Body of pancreas (tissue), 4 donors: Measurements from ENCODE around the gene CCDC91. TPM values are rescaled to one million over a fixed set of nuclear protein-coding genes. Genes with fewer than 3 reads are reported as not detected.

ENCODE experiments used
- ATAC-seq: fragments of 150-250 bp; one replicate; pipeline ENCODE4 v1.9.1; 2016
- DNase-seq, 4 donors: peaks; one replicate each; pipeline ENCODE4 v3.0.0-alpha.2; 2019
- H3K27ac ChIP-seq, 4 donors: fragments of 200-600 bp; sonication (generic); 1 replicate in 3 of 4; 2 replicates in 1 of 4; pipeline versions ENCODE4 v1.5.1 to v1.6.1; 2016 to 2019; ENCODE audit warnings: mild to moderate bottlenecking in 1 of 4, mixed read lengths in 1 of 4, moderate library complexity in 1 of 4
- H3K27me3 ChIP-seq, 2 donors: fragments of 200-600 bp; sonication (generic); one replicate each; pipeline ENCODE4 v1.6.0; 2016; ENCODE audit warnings: mild to moderate bottlenecking in 1 of 2
- H3K36me3 ChIP-seq, 2 donors: fragments of 200-600 bp; sonication (generic); replicated peaks in 1 of 2; 2 replicates each; pipeline ENCODE4 v1.5.1; 2016; ENCODE audit warnings: low read depth in 2 of 2; ENCODE audit not compliant: insufficient read depth in 1 of 2
- H3K4me1 ChIP-seq: fragments of 200-600 bp; sonication (generic); one replicate; pipeline ENCODE4 v1.6.0; 2016
- H3K4me3 ChIP-seq, 2 donors: fragments of 200-600 bp; sonication (generic); 1 replicate in 1 of 2; 2 replicates in 1 of 2; pipeline ENCODE4 v1.5.1; 2016 to 2019
- H3K9me3 ChIP-seq, 3 donors: fragments of 200-600 bp; sonication (generic); 1 replicate in 2 of 3; 2 replicates in 1 of 3; pipeline ENCODE4 v1.5.1; 2016
- POLR2A ChIP-seq, 3 donors: fragments of 450-650 bp; IDR thresholded peaks; one replicate each; pipeline ENCODE4 v1.6.1; 2016; ENCODE audit warnings: antibody characterized with exemption in 3 of 3, mild to moderate bottlenecking in 2 of 3
- WGBS, 2 donors: methylation state at CpG; one replicate each; pipeline ENCODE4 v1.1.5; 2017; 5-methylcytosine and 5-hydroxymethylcytosine counted together
- intact Hi-C: fragments of 100-400 bp; cut with DNase I; formaldehyde crosslinking; loops from one replicate; pipeline ENCODE4 v1.15.1; 2023
- total RNA-seq, 2 donors: library from RNA; depleted of rRNA; stranded (reverse); fragments of >200 nt; gene quantifications; one replicate each; pipeline ENCODE4 v1.1.0, GENCODE V29; 2016
- TF ChIP-seq, protein P1 (sequence below), 7 experiments: fragments of 450-650 bp in 4 of 7; fragments of 200-600 bp in 3 of 7; sonication (generic) in 3 of 7; IDR thresholded peaks; one replicate each; pipeline ENCODE4 v1.5.1; 2016 to 2019; ENCODE audit warnings: antibody characterized with exemption in 7 of 7

Gene CCDC91
- total RNA-seq, 2 donors from 2014 or later: 31.9 to 35.6 TPM

GRCh38 chr12:28340261-28341045 lies 150.2 kb downstream of the CCDC91 start:
- H3K4me3 ChIP-seq: no peak overlapping the region
- ATAC-seq: no peak
- DNase-seq: no peak
- H3K27me3 ChIP-seq: no peaks in the 10 kb centered on the region
- WGBS, 2 donors: 76 to 81% methylated on average over 4 of the region's 4 CpGs
- H3K9me3 ChIP-seq: no peaks in the 10 kb centered on the region
- no peaks in the 10 kb centered on the region for H3K4me1 ChIP-seq
- intact Hi-C loops: no loop called here
- no peak overlapping the region for H3K27ac ChIP-seq
- no peaks in the 10 kb centered on the region for H3K36me3 ChIP-seq
- no peak for TF ChIP-seq POLR2A (IDR thresholded peaks at IDR 0.05)
- TF ChIP-seq, protein P1, sequence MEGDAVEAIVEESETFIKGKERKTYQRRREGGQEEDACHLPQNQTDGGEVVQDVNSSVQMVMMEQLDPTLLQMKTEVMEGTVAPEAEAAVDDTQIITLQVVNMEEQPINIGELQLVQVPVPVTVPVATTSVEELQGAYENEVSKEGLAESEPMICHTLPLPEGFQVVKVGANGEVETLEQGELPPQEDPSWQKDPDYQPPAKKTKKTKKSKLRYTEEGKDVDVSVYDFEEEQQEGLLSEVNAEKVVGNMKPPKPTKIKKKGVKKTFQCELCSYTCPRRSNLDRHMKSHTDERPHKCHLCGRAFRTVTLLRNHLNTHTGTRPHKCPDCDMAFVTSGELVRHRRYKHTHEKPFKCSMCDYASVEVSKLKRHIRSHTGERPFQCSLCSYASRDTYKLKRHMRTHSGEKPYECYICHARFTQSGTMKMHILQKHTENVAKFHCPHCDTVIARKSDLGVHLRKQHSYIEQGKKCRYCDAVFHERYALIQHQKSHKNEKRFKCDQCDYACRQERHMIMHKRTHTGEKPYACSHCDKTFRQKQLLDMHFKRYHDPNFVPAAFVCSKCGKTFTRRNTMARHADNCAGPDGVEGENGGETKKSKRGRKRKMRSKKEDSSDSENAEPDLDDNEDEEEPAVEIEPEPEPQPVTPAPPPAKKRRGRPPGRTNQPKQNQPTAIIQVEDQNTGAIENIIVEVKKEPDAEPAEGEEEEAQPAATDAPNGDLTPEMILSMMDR (IDR thresholded peaks at IDR 0.05): no peak

GRCh38 chr12:28343713-28344112 lies 153.5 kb downstream of the CCDC91 start:
- intact Hi-C loops: no loop called here
- Histone ChIP-seq H3K9me3 (no peaks in the 10 kb centered on the region), H3K27ac (no peak overlapping the region), H3K27me3 (no peaks in the 10 kb centered on the region), H3K36me3 (no peaks in the 10 kb centered on the region), H3K4me3 (no peak overlapping the region), H3K4me1 (no peaks in the 10 kb centered on the region)
- DNase-seq (no peak), ATAC-seq (no peak)
- TF ChIP-seq, protein P1 (IDR thresholded peaks at IDR 0.05): no peak
- no peak for TF ChIP-seq POLR2A (IDR thresholded peaks at IDR 0.05)
- 89 to 90% methylated on average over 1 of the region's 1 CpG for WGBS, 2 donors

DNA sequence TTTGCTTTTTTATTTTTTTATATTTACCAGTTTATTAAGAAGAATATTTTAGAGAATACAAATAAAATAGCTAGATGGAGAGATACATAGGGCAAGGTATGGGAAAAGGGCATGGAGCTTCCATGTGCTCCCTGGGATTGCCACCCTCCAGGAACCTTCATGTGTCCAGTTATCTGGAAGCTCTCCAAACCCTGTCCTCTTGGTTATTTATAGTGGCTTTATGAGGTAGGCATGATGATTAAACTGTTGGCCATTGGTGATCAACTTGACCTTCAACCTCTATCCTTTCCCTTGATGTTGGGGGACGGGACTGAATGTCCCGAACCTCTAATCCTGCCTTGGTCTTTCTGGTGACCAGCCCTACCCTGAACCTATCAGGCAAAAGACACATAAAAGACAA lies 156.3 kb downstream of the CCDC91 start:
- DNase-seq (no peak), ATAC-seq (no peak)
- H3K4me3 ChIP-seq: no peak overlapping the region
- H3K27me3 ChIP-seq: no peaks in the 10 kb centered on the region
- no peak for TF ChIP-seq POLR2A (IDR thresholded peaks at IDR 0.05)
- TF ChIP-seq, protein P1 (IDR thresholded peaks at IDR 0.05): no peak
- WGBS, 2 donors: 88 to 96% methylated on average over 2 of the region's 2 CpGs
- no peaks in the 10 kb centered on the region for H3K4me1 ChIP-seq
- no peaks in the 10 kb centered on the region for H3K9me3 ChIP-seq
- H3K36me3 ChIP-seq: peaks cover 0 to 2% of the 10 kb centered on the region in 2 donors
- H3K27ac ChIP-seq: no peak overlapping the region
- intact Hi-C loops: no loop called here

GRCh38 chr12:28349196-28349595 lies 158.9 kb downstream of the CCDC91 start:
- peaks cover 0 to 2% of the 10 kb centered on the region in 2 donors for H3K36me3 ChIP-seq
- H3K4me3 ChIP-seq: no peak overlapping the region
- no peak overlapping the region for H3K27ac ChIP-seq
- 92 to 94% methylated on average over 2 of the region's 2 CpGs for WGBS, 2 donors
- TF ChIP-seq, protein P1 (IDR thresholded peaks at IDR 0.05): no peak
- no peak for TF ChIP-seq POLR2A (IDR thresholded peaks at IDR 0.05)
- H3K27me3 ChIP-seq: no peaks in the 10 kb centered on the region
- DNase-seq (no peak), ATAC-seq (no peak)
- H3K9me3 ChIP-seq: no peaks in the 10 kb centered on the region
- no peaks in the 10 kb centered on the region for H3K4me1 ChIP-seq
- intact Hi-C loops: no loop called here

DNA sequence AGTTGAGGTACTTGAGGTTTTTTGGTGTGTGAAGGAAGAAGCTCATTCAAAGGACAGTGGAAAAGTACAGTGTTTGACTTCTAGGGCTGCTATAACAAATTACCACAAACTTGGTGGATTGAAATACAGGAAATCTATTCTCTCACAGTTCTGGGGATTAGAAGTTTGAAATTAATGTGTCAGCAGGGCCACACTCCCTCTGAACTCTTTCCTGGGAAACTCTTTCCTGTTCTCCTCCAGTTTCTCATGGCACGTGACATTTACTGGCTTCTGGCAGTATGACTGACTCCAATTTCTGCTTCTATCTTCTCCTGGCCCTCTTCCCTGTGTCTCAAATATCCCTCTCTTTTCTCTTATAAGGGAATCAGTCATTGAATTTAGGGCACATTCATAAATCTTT lies 160.2 kb downstream of the CCDC91 start:
- H3K27ac ChIP-seq: no peak overlapping the region
- TF ChIP-seq, protein P1 (IDR thresholded peaks at IDR 0.05): no peak
- TF ChIP-seq POLR2A (IDR thresholded peaks at IDR 0.05): no peak
- H3K4me1 ChIP-seq: no peaks in the 10 kb centered on the region
- intact Hi-C loops: no loop called here
- DNase-seq (no peak), ATAC-seq (no peak)
- peaks cover 0 to 2% of the 10 kb centered on the region in 2 donors for H3K36me3 ChIP-seq
- H3K27me3 ChIP-seq: no peaks in the 10 kb centered on the region
- no peaks in the 10 kb centered on the region for H3K9me3 ChIP-seq
- no peak overlapping the region for H3K4me3 ChIP-seq
- WGBS, 2 donors: 90 to 97% methylated on average over 1 of the region's 1 CpG
